Measurements from ENCODE around the gene BLZF1.
"Not testable (repeated sequence)": the region's sequence is repeated elsewhere in the genome, so short reads cannot be mapped to it uniquely, and the experiment has no call there.

BLZF1 gene

GRCh38 chr1:169348383-169349036 is 19.5 kb upstream of the BLZF1 start:
- in situ Hi-C loops (cut with HindIII; ENCODE audit: low sequenced_read_pairs), result no loop called here

GRCh38 chr1:169360415-169360814 is 7.6 kb upstream of the BLZF1 start:
- in situ Hi-C loops (cut with HindIII; ENCODE audit: low sequenced_read_pairs), result no loop called here

GRCh38 chr1:169361281-169361680 is 6.7 kb upstream of the BLZF1 start:
- in situ Hi-C loops (cut with HindIII; ENCODE audit: low sequenced_read_pairs), result no loop called here

- in situ Hi-C loops (cut with HindIII; ENCODE audit: low sequenced_read_pairs), result no loop called here
Observed at GRCh38 chr1:169363046-169363730, 4.8 kb upstream of the BLZF1 start.

GRCh38 chr1:169364948-169365347 is 3.0 kb upstream of the BLZF1 start:
- in situ Hi-C loops (cut with HindIII; ENCODE audit: low sequenced_read_pairs), result no loop called here

- in situ Hi-C loops (cut with HindIII; ENCODE audit: low sequenced_read_pairs), result no loop called here
Observed at GRCh38 chr1:169367096-169367685, 804 bp upstream of the BLZF1 start.

- in situ Hi-C loops (cut with HindIII; ENCODE audit: low sequenced_read_pairs), result no loop called here
Observed at GRCh38 chr1:169368406-169368769, 393 bp downstream of the BLZF1 start.

- in situ Hi-C loops (cut with HindIII; ENCODE audit: low sequenced_read_pairs), result no loop called here
Observed at GRCh38 chr1:169371404-169371803, 3.4 kb downstream of the BLZF1 start.

- in situ Hi-C loops (cut with HindIII; ENCODE audit: low sequenced_read_pairs), result no loop called here
Observed at GRCh38 chr1:169381162-169381561, 13.2 kb downstream of the BLZF1 start.

GRCh38 chr1:169383449-169383848 is 15.5 kb downstream of the BLZF1 start:
- in situ Hi-C loops (cut with HindIII; ENCODE audit: low sequenced_read_pairs), result no loop called here

- in situ Hi-C loops (cut with HindIII; ENCODE audit: low sequenced_read_pairs), result no loop called here
Observed at GRCh38 chr1:169387399-169387798, 19.4 kb downstream of the BLZF1 start.

GRCh38 chr1:169390303-169390702 is 22.3 kb downstream of the BLZF1 start:
- in situ Hi-C loops (cut with HindIII; ENCODE audit: low sequenced_read_pairs), result no loop called here

GRCh38 chr1:169392406-169392805 is 24.4 kb downstream of the BLZF1 start:
- in situ Hi-C loops (cut with HindIII; ENCODE audit: low sequenced_read_pairs), result no loop called here

- in situ Hi-C loops (cut with HindIII; ENCODE audit: low sequenced_read_pairs), result no loop called here
Observed at GRCh38 chr1:169395955-169396354, 28.0 kb downstream of the BLZF1 start.

GRCh38 chr1:169402578-169402977 is 34.6 kb downstream of the BLZF1 start:
- in situ Hi-C loops (cut with HindIII; ENCODE audit: low sequenced_read_pairs), result not testable (repeated sequence)

- in situ Hi-C loops (cut with HindIII; ENCODE audit: low sequenced_read_pairs), result not testable (repeated sequence)
Observed at GRCh38 chr1:169408340-169408739, 40.3 kb downstream of the BLZF1 start.

GRCh38 chr1:169414952-169415351 is 47.0 kb downstream of the BLZF1 start:
- in situ Hi-C loops (cut with HindIII; ENCODE audit: low sequenced_read_pairs), result no loop called here

- in situ Hi-C loops (cut with HindIII; ENCODE audit: low sequenced_read_pairs), result no loop called here
Observed at GRCh38 chr1:169421309-169421708, 53.3 kb downstream of the BLZF1 start.

- in situ Hi-C loops (cut with HindIII; ENCODE audit: low sequenced_read_pairs), result no loop called here
Observed at GRCh38 chr1:169426174-169426705, 58.2 kb downstream of the BLZF1 start.

GRCh38 chr1:169427081-169427641 is 59.2 kb downstream of the BLZF1 start, which contains the start of gene CCDC181:
Gene CCDC181, minus strand, starts transcription at chr1:169427474. Its CDS starts 2,547 bp downstream, at chr1:169424927.
- in situ Hi-C loops (cut with HindIII; ENCODE audit: low sequenced_read_pairs), result no loop called here
